A549 treated with CORT108297 at 1 μM for 4 hours (cell line): ENCODE measurements around the gene LHX3. TPM values are rescaled to one million over a fixed set of nuclear protein-coding genes. Genes with fewer than 3 reads are reported as not detected.

ENCODE experiments used
- total RNA-seq: library from RNA; stranded (reverse); fragments of 200-300 nt; extraction: Qiagen RNA extraction; gene quantifications from 5 replicates; pipeline ENCODE4 v1.2.3, GENCODE V29; 2022

LHX3 gene
- total RNA-seq: 0.05 to 0.09 TPM (median 0.08 TPM) in 5 replicates

DNA sequence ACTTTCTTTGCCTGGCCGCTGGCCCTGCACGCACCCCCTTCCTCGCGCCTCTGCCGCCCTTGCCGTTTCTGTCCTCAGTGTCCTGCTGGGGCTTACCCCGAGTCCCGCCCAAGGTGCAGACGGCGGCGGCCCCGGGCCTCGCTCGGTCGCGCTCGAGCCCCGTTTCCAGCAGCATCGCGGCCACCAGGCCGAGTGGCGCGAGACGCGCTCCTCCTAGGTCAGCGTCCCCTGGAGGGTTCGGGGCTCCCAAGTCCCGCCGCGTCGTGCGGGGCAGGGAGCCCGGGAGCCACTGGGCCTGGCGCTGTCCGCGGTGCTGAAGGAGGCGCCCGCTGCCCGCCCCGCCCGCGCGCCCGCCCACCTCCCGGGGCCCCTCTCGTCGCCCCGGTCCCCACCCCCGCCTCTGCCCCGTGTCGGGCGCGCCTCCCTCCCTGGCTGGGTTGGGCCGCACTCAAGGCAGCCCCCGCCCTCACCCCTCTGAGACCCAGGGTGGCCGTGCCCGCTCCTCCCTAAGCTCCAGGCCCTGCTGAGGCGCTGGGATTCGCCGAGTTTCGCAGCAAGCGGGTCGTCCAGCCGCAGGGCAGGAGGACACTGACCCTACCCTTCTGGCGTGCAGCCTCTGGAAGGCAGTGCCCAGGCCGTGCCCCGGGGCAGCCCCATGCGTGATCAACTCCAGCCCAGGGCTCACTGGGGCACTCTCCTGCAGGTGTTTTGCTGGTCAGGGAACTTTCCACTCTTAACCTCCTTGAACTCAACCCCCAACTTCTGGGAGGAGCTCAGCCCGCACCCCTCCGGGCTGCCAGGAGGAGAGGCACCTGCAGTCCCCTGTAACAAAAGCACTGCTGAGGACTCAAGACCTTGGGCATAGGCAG is at the start of gene LHX3:
TSS of gene LHX3 (minus strand) at position 291 of the 869 bp plus-strand sequence. CDS start at position 175, 116 bp downstream.

DNA sequence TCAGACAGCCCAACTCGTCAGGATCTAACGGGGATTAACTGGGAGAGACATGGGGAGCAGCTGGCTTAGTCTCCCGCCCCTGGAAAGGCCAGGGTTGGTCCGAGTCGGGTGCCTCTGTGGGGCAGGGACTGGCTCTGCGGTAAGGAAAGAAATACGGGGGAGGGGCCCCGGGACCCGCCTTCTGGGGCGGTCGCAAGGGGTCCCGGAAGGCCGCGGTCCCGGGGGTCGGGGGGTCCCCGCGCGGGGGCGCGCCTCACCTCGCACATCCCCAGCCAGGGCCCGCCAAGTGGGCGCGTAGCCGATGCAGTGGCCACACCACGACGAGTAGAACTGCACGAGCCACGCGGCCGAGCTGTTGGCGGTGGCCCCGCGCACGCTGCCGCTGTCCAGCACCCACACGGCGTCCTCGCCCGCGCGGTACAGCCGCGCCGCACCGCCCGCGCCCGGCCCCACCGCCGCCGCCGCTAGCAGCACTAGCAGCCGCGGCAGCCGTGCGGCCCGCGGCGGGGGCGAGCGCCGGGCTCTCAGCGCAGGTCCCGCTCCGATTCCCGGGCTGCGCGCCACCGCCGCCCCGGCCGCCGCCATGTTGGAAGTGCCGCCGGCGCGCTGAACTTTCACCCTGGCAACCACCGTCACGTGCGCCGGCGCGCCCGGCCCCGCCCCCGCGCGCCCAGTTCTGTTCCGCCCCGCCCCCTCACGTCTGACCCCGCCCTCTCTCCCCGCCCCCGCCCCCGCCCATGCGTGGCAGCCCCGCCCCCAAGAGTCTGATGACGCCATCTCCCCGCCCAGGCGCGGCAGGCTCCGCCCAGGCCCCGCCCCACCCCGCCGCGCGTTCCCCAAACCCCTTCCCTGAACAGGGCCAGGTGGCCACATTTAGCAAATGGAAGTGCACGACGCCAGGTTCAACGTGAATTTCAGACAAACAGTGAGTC is 40.6 kb upstream of the LHX3 start, which contains the start of gene QSOX2:
TSS of gene QSOX2 (minus strand) at position 594 of the 932 bp plus-strand sequence. CDS start at position 585, 9 bp downstream.

Other genes with a start within 250 kb of the LHX3 start
- gene UBAC1, start 243.8 kb downstream of the LHX3 start, total RNA-seq: 28.0 to 37.2 TPM (median 34.0 TPM) in 5 replicates
- 22.2 to 34.9 TPM (median 32.1 TPM) in 5 replicates for gene NACC2, start 109.8 kb downstream of the LHX3 start, total RNA-seq
- 32.2 to 54.1 TPM (median 47.9 TPM) in 5 replicates for gene TMEM250, start 86.3 kb downstream of the LHX3 start, total RNA-seq
- gene QSOX2, start 40.7 kb upstream of the LHX3 start, total RNA-seq: 23.6 to 29.8 TPM (median 29.6 TPM) in 5 replicates
- 0.01 to 0.02 TPM (median 0.02 TPM) in 3 of 5 replicates, not detected in the others for gene CCDC187, start 99.0 kb upstream of the LHX3 start, total RNA-seq
- gene GPSM1, start 122.4 kb upstream of the LHX3 start, total RNA-seq: 7.8 to 14.4 TPM (median 13.5 TPM) in 5 replicates
- gene DNLZ, start 158.6 kb upstream of the LHX3 start, total RNA-seq: 23.1 to 42.9 TPM (median 37.2 TPM) in 5 replicates
- 0.53 to 2.8 TPM (median 1.3 TPM) in 5 replicates for gene CARD9, start 168.5 kb upstream of the LHX3 start, total RNA-seq
- 10.3 to 14.1 TPM (median 13.8 TPM) in 5 replicates for gene SNAPC4, start 195.0 kb upstream of the LHX3 start, total RNA-seq
- 56.5 to 79.6 TPM (median 73.1 TPM) in 5 replicates for gene ENTR1, start 205.5 kb upstream of the LHX3 start, total RNA-seq
- gene PMPCA, start 205.5 kb upstream of the LHX3 start, total RNA-seq: 79.1 to 96.7 TPM (median 82.1 TPM) in 5 replicates
- gene INPP5E, start 234.7 kb upstream of the LHX3 start, total RNA-seq: 12.6 to 22.4 TPM (median 21.8 TPM) in 5 replicates